ENCODE data around the gene B9D2. TPM values are rescaled to one million over a fixed set of nuclear protein-coding genes. Genes with fewer than 3 reads are reported as not detected.
A peak's percentile ranks its signal among the peaks of the same experiment; 100 is the strongest.

The B9D2 gene
- total RNA-seq, 2 donors from 2014 or later, result 6.7 to 9.5 TPM

- no peaks in the 10 kb centered on the region for H3K27me3 Mint-ChIP-seq
- H3K27ac Mint-ChIP-seq, result peak overlapping the region; percentile 63
- H3K36me3 Mint-ChIP-seq (ENCODE audit: low read depth), result peaks cover 95% of the 10 kb centered on the region
- peak overlapping the region; percentile 37 for H3K4me3 Mint-ChIP-seq
- H3K9me3 Mint-ChIP-seq, result no peaks in the 10 kb centered on the region
- H3K4me1 Mint-ChIP-seq, result peaks cover 47% of the 10 kb centered on the region
- ATAC-seq (replicated peaks), result no peak
Measured at GRCh38 chr19:41332000-41332399, 31.9 kb downstream of the B9D2 start.

GRCh38 chr19:41330946-41331678, 32.8 kb downstream of the B9D2 start:
- Mint-ChIP-seq H3K27ac (peak overlapping the region; percentile 63), H3K4me1 (peaks cover 56% of the 10 kb centered on the region), H3K36me3 (ENCODE audit: low read depth) (peaks cover 95% of the 10 kb centered on the region), H3K4me3 (peak overlapping the region; percentile 37), H3K9me3 (no peaks in the 10 kb centered on the region), H3K27me3 (no peaks in the 10 kb centered on the region)
- ATAC-seq (replicated peaks), result no peak

- Mint-ChIP-seq H3K4me1 (peaks cover 58% of the 10 kb centered on the region), H3K9me3 (no peaks in the 10 kb centered on the region), H3K36me3 (ENCODE audit: low read depth) (peaks cover 91% of the 10 kb centered on the region), H3K4me3 (peak overlapping the region; percentile 62), H3K27me3 (no peaks in the 10 kb centered on the region), H3K27ac (peak overlapping the region; percentile 65)
- ATAC-seq (replicated peaks), result no peak
Measured at GRCh38 chr19:41330481-41330880, 33.5 kb downstream of the B9D2 start.

GRCh38 chr19:41328842-41329225, 35.1 kb downstream of the B9D2 start:
- Mint-ChIP-seq H3K4me1 (peaks cover 61% of the 10 kb centered on the region), H3K4me3 (peak overlapping the region; percentile 94), H3K9me3 (no peaks in the 10 kb centered on the region), H3K36me3 (ENCODE audit: low read depth) (peaks cover 91% of the 10 kb centered on the region), H3K27ac (peak overlapping the region; percentile 98), H3K27me3 (no peaks in the 10 kb centered on the region)
- ATAC-seq (replicated peaks), result no peak

GRCh38 chr19:41328157-41328841, 35.6 kb downstream of the B9D2 start:
- Mint-ChIP-seq H3K27ac (peak overlapping the region; percentile 98), H3K9me3 (no peaks in the 10 kb centered on the region), H3K27me3 (no peaks in the 10 kb centered on the region), H3K4me3 (peak overlapping the region; percentile 94), H3K4me1 (peaks cover 62% of the 10 kb centered on the region), H3K36me3 (ENCODE audit: low read depth) (peaks cover 87% of the 10 kb centered on the region)
- ATAC-seq (replicated peaks), result peak; percentile 67

GRCh38 chr19:41327576-41328156, 36.3 kb downstream of the B9D2 start:
- H3K4me3 Mint-ChIP-seq, result peak overlapping the region; percentile 94
- H3K4me1 Mint-ChIP-seq, result peaks cover 65% of the 10 kb centered on the region
- no peaks in the 10 kb centered on the region for H3K27me3 Mint-ChIP-seq
- H3K27ac Mint-ChIP-seq, result peak overlapping the region; percentile 98
- ATAC-seq (replicated peaks), result peak; percentile 82
- H3K9me3 Mint-ChIP-seq, result no peaks in the 10 kb centered on the region
- peaks cover 87% of the 10 kb centered on the region for H3K36me3 Mint-ChIP-seq (ENCODE audit: low read depth)

GRCh38 chr19:41327076-41327575, 36.8 kb downstream of the B9D2 start:
- Mint-ChIP-seq H3K36me3 (ENCODE audit: low read depth) (peaks cover 87% of the 10 kb centered on the region), H3K4me3 (peak overlapping the region; percentile 94), H3K9me3 (no peaks in the 10 kb centered on the region), H3K27me3 (no peaks in the 10 kb centered on the region), H3K4me1 (peaks cover 61% of the 10 kb centered on the region), H3K27ac (peak overlapping the region; percentile 89)
- no peak for ATAC-seq (replicated peaks)

- peak overlapping the region; percentile 89 for H3K27ac Mint-ChIP-seq
- ATAC-seq (replicated peaks), result no peak
- peaks cover 85% of the 10 kb centered on the region for H3K36me3 Mint-ChIP-seq (ENCODE audit: low read depth)
- no peaks in the 10 kb centered on the region for H3K27me3 Mint-ChIP-seq
- H3K9me3 Mint-ChIP-seq, result no peaks in the 10 kb centered on the region
- H3K4me3 Mint-ChIP-seq, result peak overlapping the region; percentile 94
- H3K4me1 Mint-ChIP-seq, result peaks cover 51% of the 10 kb centered on the region
Measured at GRCh38 chr19:41325947-41326706, 37.8 kb downstream of the B9D2 start.

GRCh38 chr19:41325640-41325946, 38.4 kb downstream of the B9D2 start:
- H3K27me3 Mint-ChIP-seq, result no peaks in the 10 kb centered on the region
- H3K36me3 Mint-ChIP-seq (ENCODE audit: low read depth), result peaks cover 85% of the 10 kb centered on the region
- no peaks in the 10 kb centered on the region for H3K9me3 Mint-ChIP-seq
- no peak for ATAC-seq (replicated peaks)
- peaks cover 48% of the 10 kb centered on the region for H3K4me1 Mint-ChIP-seq
- H3K4me3 Mint-ChIP-seq, result peak overlapping the region; percentile 55
- peak overlapping the region; percentile 91 for H3K27ac Mint-ChIP-seq

GRCh38 chr19:41324921-41325639, 38.9 kb downstream of the B9D2 start:
- H3K36me3 Mint-ChIP-seq (ENCODE audit: low read depth), result peaks cover 83% of the 10 kb centered on the region
- ATAC-seq (replicated peaks), result no peak
- H3K9me3 Mint-ChIP-seq, result no peaks in the 10 kb centered on the region
- peak overlapping the region; percentile 91 for H3K27ac Mint-ChIP-seq
- H3K4me3 Mint-ChIP-seq, result peak overlapping the region; percentile 55
- peaks cover 44% of the 10 kb centered on the region for H3K4me1 Mint-ChIP-seq
- H3K27me3 Mint-ChIP-seq, result no peaks in the 10 kb centered on the region

- Mint-ChIP-seq H3K4me1 (peaks cover 44% of the 10 kb centered on the region), H3K36me3 (ENCODE audit: low read depth) (peaks cover 86% of the 10 kb centered on the region), H3K27me3 (no peaks in the 10 kb centered on the region), H3K9me3 (no peaks in the 10 kb centered on the region), H3K27ac (peak overlapping the region; percentile 91), H3K4me3 (peak overlapping the region; percentile 55)
- no peak for ATAC-seq (replicated peaks)
Measured at GRCh38 chr19:41324231-41324702, 39.7 kb downstream of the B9D2 start.

GRCh38 chr19:41323430-41324125, 40.4 kb downstream of the B9D2 start:
- peaks cover 38% of the 10 kb centered on the region for H3K4me1 Mint-ChIP-seq
- H3K27ac Mint-ChIP-seq, result peak overlapping the region; percentile 91
- no peaks in the 10 kb centered on the region for H3K27me3 Mint-ChIP-seq
- no peak for ATAC-seq (replicated peaks)
- H3K9me3 Mint-ChIP-seq, result no peaks in the 10 kb centered on the region
- H3K36me3 Mint-ChIP-seq (ENCODE audit: low read depth), result peaks cover 86% of the 10 kb centered on the region
- no peak overlapping the region for H3K4me3 Mint-ChIP-seq

- Mint-ChIP-seq H3K9me3 (no peaks in the 10 kb centered on the region), H3K27ac (peak overlapping the region; percentile 79), H3K36me3 (ENCODE audit: low read depth) (peaks cover 86% of the 10 kb centered on the region), H3K27me3 (no peaks in the 10 kb centered on the region), H3K4me1 (peaks cover 33% of the 10 kb centered on the region), H3K4me3 (no peak overlapping the region)
- ATAC-seq (replicated peaks), result no peak
Measured at GRCh38 chr19:41323023-41323422, 40.9 kb downstream of the B9D2 start.
